GM12878 (cell line): ENCODE measurements around the gene SDK2. TPM values are rescaled to one million over a fixed set of nuclear protein-coding genes. Genes with fewer than 3 reads are reported as not detected.

Experiments
- ATAC-seq: fragments of 200-7000 bp; cut with Tn5 transposase; 3 replicates; pipeline ENCODE4 v1.9.1; 2020; ENCODE audit warnings: mild to moderate bottlenecking, moderate library complexity
- BruUV-seq: library from RNA; stranded (reverse); fragments of 400-500 nt; replicated peaks from 2 replicates; lab custom pipeline; 2021; lab: Mats Ljungman, UMichigan
- CTCF ChIA-PET: fragments of 300-600 bp; sonication (Branson Sonifier 250); formaldehyde crosslinking; extraction: SDS; loops from one replicate; lab custom pipeline; 2021; ENCODE audit warnings: inconsistent platforms; lab: Yijun Ruan, JAX
- POLR2A ChIA-PET: fragments of 350-600 bp; formaldehyde crosslinking; extraction: SDS; loops from one replicate; lab custom pipeline; 2021; ENCODE audit warnings: inconsistent platforms; lab: Charles Lee
- RAD21 ChIA-PET: fragments of 300-600 bp; sonication (Branson Sonifier 250); formaldehyde crosslinking; loops from one replicate; lab custom pipeline; 2023; ENCODE audit warnings: antibody characterized with exemption; ENCODE audit not compliant: unreplicated experiment; lab: Charles Lee
- SMC1A ChIA-PET: fragments of 300-600 bp; sonication (Branson Sonifier 250); formaldehyde crosslinking; loops from one replicate; lab custom pipeline; 2023; ENCODE audit not compliant: unreplicated experiment, uncharacterized antibody; lab: Charles Lee
- DNase-seq: peaks from one replicate; pipeline ENCODE4 v3.0.0-alpha.2; 2011; ENCODE audit warnings: low read depth, low spot score
- FAIRE-seq: peaks from 3 replicates; lab custom pipeline; 2011; peaks lifted over from hg19 to GRCh38; lab: Jason Lieb, UNC
- H2AFZ ChIP-seq: 2 replicates; pipeline ENCODE4 v1.6.0; 2011; ENCODE audit warnings: low read depth, low read length, control low read depth; ENCODE audit not compliant: control insufficient read depth
- H3K27ac ChIP-seq: 2 replicates; pipeline ENCODE4 v1.5.1; 2011; ENCODE audit warnings: control low read depth; ENCODE audit not compliant: control insufficient read depth, insufficient read depth
- H3K27me3 ChIP-seq, 2 experiments: replicated peaks in 1 of 2; 2 replicates each; pipeline versions ENCODE4 v1.6.0 to v1.6.1; 2011; ENCODE audit warnings: low read length in 1 of 2; ENCODE audit not compliant: control insufficient read depth in 2 of 2, insufficient read depth in 2 of 2
- H3K36me3 ChIP-seq, 2 experiments: 2 replicates each; pipeline ENCODE4 v1.5.1; 2011; ENCODE audit warnings: low read length in 1 of 2; ENCODE audit not compliant: control insufficient read depth in 2 of 2, insufficient read depth in 2 of 2
- H3K4me1 ChIP-seq: 2 replicates; pipeline ENCODE4 v1.6.1; 2011; ENCODE audit warnings: mild to moderate bottlenecking, low read length, moderate library complexity, mixed read lengths; ENCODE audit not compliant: control insufficient read depth, insufficient read depth
- H3K4me2 ChIP-seq: 2 replicates; pipeline ENCODE4 v1.6.0; 2011; ENCODE audit warnings: control low read depth; ENCODE audit not compliant: control insufficient read depth, insufficient read depth
- H3K4me3 ChIP-seq: fragments of 200-600 bp; sonication (generic); 2 replicates; pipeline ENCODE4 v1.5.1; 2016
- H3K79me2 ChIP-seq: 2 replicates; pipeline ENCODE4 v1.6.0; 2011; ENCODE audit warnings: low read length; ENCODE audit not compliant: control insufficient read depth, insufficient read depth
- H3K9ac ChIP-seq: 2 replicates; pipeline ENCODE4 v1.8.0; 2011; ENCODE audit warnings: low read length, control low read depth, mixed read lengths; ENCODE audit not compliant: control insufficient read depth, insufficient read depth
- H3K9me3 ChIP-seq: replicated peaks from 3 replicates; pipeline ENCODE4 v1.5.1; 2011; ENCODE audit warnings: mild to moderate bottlenecking, low read length; ENCODE audit not compliant: control insufficient read depth, insufficient read depth
- H4K20me1 ChIP-seq: 2 replicates; pipeline ENCODE4 v1.6.0; 2011; ENCODE audit not compliant: control insufficient read depth, insufficient read depth
- BRCA1 ChIP-seq: IDR thresholded peaks from 2 replicates; pipeline ENCODE4 v1.6.1; 2011; ENCODE audit warnings: low read depth, low read length, improper control_type of control experiment
- CBFB ChIP-seq: IDR thresholded peaks from 2 replicates; pipeline ENCODE4 v1.6.1; 2016; ENCODE audit warnings: antibody characterized with exemption, low read depth
- EED ChIP-seq: sonication (generic); IDR thresholded peaks from 2 replicates; pipeline ENCODE4 v1.6.1; 2016; ENCODE audit warnings: antibody characterized with exemption, low read depth
- IKZF1 ChIP-seq: fragments of 450-650 bp; conservative IDR thresholded peaks from 2 replicates; pipeline ENCODE4 v1.6.1; 2017; ENCODE audit warnings: antibody characterized with exemption, mild to moderate bottlenecking
- MTA2 ChIP-seq: fragments of 450-650 bp; IDR thresholded peaks from 2 replicates; pipeline ENCODE4 v1.6.1; 2016; ENCODE audit warnings: low read depth, mild to moderate bottlenecking, moderate library complexity
- NBN ChIP-seq: fragments of 450-650 bp; IDR thresholded peaks from 2 replicates; pipeline ENCODE4 v1.6.1; 2016
- PAX5 ChIP-seq: IDR thresholded peaks from 2 replicates; pipeline ENCODE4 v1.6.1; 2011; ENCODE audit warnings: low read depth, low read length, borderline replicate concordance
- RUNX3 ChIP-seq: IDR thresholded peaks from 2 replicates; pipeline ENCODE4 v1.6.1; 2012; ENCODE audit warnings: low read length, inconsistent platforms
- SMAD1 ChIP-seq: fragments of 450-650 bp; IDR thresholded peaks from 2 replicates; pipeline ENCODE4 v1.6.1; 2018; ENCODE audit warnings: mild to moderate bottlenecking, low read depth; ENCODE audit not compliant: partially characterized antibody
- WGBS: methylation state at CpG from one replicate; pipeline ENCODE4 v1.1.6; 2016; ENCODE audit warnings: low lambda C conversion rate; ENCODE audit not compliant: insufficient replicate concordance, insufficient coverage; ENCODE audit errors: missing lambda C conversion rate; 5-methylcytosine and 5-hydroxymethylcytosine counted together
- in situ Hi-C: fragments of 300-500 bp; cut with MboI; formaldehyde crosslinking; loops from 9 replicates; pipeline ENCODE4 v1.14.3; 2018; ENCODE audit warnings: mixed read lengths
- intact Hi-C: fragments of 100-400 bp; cut with micrococcal nuclease; formaldehyde crosslinking; loops from one replicate; pipeline ENCODE4 v1.14.2; 2022; ENCODE audit not compliant: unreplicated experiment
- polyA plus RNA-seq, 11 experiments: library from polyadenylated mRNA; depleted of rRNA in 4 of 11; unstranded in 6 of 11; stranded (reverse) in 5 of 11; fragments of >200 nt; fragmentation: Nextera tagmentation in 4 of 11; fragmentation: Illumina TruSeq in 1 of 11; extraction: Ambion mirVana in 4 of 11; extraction: Trizol in 1 of 11; gene quantifications; 1 replicate in 1 of 11; 2 replicates in 10 of 11; pipeline versions ENCODE4 v1.2.1 to v1.2.3, GENCODE V29; 2011 to 2016; ENCODE audit warnings: inconsistent platforms in 2 of 11, missing spikeins in 2 of 11, low read depth in 1 of 11
- total RNA-seq, 4 experiments: library from RNA; depleted of rRNA in 3 of 4; stranded (reverse); fragments of >200 nt in 3 of 4; fragmentation: Illumina TruSeq in 1 of 4; extraction: Trizol in 1 of 4; gene quantifications; 2 replicates each; pipeline versions ENCODE4 v1.2.1 to v1.2.3, GENCODE V29; 2013 to 2021
- TF ChIP-seq, protein P1 (sequence below): IDR thresholded peaks from 2 replicates; pipeline ENCODE4 v1.6.1; 2012; ENCODE audit warnings: improper control_type of control experiment, low read depth, low read length; ENCODE audit not compliant: insufficient replicate concordance

Gene SDK2
- total and polyA plus RNA-seq, 10 of the 15 experiments (the other 5 are each of a cell fraction or from before 2014, with no cell fraction given), result 0.03 to 0.08 (median 0.03) TPM; not detected in 7

DNA sequence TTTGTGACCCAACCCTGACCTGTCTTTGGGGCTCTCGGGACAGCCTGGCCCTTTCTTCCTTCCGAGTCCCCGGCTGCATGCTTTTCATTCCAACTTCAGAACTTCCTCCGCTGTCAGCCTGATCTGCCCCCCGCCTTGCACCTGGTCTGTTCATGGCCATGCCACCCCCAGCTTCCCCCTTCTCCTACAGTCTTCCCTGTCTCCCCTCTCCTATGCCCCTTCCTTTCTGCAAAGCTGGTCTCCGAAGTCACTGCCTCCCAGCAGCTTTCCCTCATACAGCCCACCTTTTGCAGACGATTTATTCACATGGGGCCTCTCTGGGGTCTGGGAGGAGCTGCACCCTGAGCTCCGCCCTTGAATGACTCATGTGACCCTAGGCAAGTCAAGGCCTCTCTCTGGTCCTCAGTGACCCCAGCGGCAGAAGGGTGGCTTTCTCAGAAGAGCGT is 47.1 kb upstream of the SDK2 start:
- CTCF ChIA-PET, result no interaction called here
- no peaks in the 10 kb centered on the region for H4K20me1 ChIP-seq
- no peak for TF ChIP-seq MTA2
- TF ChIP-seq BRCA1, result no peak
- TF ChIP-seq SMAD1, result no peak
- TF ChIP-seq RUNX3, result no peak
- TF ChIP-seq, protein P1, sequence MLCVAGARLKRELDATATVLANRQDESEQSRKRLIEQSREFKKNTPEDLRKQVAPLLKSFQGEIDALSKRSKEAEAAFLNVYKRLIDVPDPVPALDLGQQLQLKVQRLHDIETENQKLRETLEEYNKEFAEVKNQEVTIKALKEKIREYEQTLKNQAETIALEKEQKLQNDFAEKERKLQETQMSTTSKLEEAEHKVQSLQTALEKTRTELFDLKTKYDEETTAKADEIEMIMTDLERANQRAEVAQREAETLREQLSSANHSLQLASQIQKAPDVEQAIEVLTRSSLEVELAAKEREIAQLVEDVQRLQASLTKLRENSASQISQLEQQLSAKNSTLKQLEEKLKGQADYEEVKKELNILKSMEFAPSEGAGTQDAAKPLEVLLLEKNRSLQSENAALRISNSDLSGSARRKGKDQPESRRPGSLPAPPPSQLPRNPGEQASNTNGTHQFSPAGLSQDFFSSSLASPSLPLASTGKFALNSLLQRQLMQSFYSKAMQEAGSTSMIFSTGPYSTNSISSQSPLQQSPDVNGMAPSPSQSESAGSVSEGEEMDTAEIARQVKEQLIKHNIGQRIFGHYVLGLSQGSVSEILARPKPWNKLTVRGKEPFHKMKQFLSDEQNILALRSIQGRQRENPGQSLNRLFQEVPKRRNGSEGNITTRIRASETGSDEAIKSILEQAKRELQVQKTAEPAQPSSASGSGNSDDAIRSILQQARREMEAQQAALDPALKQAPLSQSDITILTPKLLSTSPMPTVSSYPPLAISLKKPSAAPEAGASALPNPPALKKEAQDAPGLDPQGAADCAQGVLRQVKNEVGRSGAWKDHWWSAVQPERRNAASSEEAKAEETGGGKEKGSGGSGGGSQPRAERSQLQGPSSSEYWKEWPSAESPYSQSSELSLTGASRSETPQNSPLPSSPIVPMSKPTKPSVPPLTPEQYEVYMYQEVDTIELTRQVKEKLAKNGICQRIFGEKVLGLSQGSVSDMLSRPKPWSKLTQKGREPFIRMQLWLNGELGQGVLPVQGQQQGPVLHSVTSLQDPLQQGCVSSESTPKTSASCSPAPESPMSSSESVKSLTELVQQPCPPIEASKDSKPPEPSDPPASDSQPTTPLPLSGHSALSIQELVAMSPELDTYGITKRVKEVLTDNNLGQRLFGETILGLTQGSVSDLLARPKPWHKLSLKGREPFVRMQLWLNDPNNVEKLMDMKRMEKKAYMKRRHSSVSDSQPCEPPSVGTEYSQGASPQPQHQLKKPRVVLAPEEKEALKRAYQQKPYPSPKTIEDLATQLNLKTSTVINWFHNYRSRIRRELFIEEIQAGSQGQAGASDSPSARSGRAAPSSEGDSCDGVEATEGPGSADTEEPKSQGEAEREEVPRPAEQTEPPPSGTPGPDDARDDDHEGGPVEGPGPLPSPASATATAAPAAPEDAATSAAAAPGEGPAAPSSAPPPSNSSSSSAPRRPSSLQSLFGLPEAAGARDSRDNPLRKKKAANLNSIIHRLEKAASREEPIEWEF, result no peak
- TF ChIP-seq NBN, result no peak
- no peak for TF ChIP-seq EED
- no peak for TF ChIP-seq CBFB
- no peak for TF ChIP-seq PAX5
- no peak for TF ChIP-seq IKZF1
- no peaks in the 10 kb centered on the region for H3K36me3 ChIP-seq
- H3K9ac ChIP-seq, result no peak overlapping the region
- H3K4me3 ChIP-seq, result no peak overlapping the region
- H3K27me3 ChIP-seq, result peaks cover 0 to 1% of the 10 kb centered on the region in 2 experiments; a peak in 1 of 4 replicates
- intact Hi-C loops (no loop called here), in situ Hi-C loops (no loop called here)
- no peak overlapping the region for H3K27ac ChIP-seq
- 25% methylated on average over 10 of the region's 10 CpGs for WGBS
- no peaks in the 10 kb centered on the region for H3K79me2 ChIP-seq
- H3K9me3 ChIP-seq, result no peaks in the 10 kb centered on the region
- H3K4me2 ChIP-seq, result no peak overlapping the region
- H2AFZ ChIP-seq, result no peak overlapping the region
- no peak for ATAC-seq
- SMC1A ChIA-PET, result no interaction called here
- BruUV-seq, result no TSS peak
- RAD21 ChIA-PET, result no interaction called here
- POLR2A ChIA-PET, result no interaction called here
- no peak for FAIRE-seq
- no peaks in the 10 kb centered on the region for H3K4me1 ChIP-seq
- no peak for DNase-seq
